Ectodermal cell (in vitro differentiated cells): ENCODE measurements around the gene RNF208.
A peak's percentile ranks its signal among the peaks of the same experiment; 100 is the strongest.

ENCODE experiments used
- H3K27ac ChIP-seq: 2 replicates; pipeline ENCODE4 v1.7.0; 2013; ENCODE audit warnings: mild to moderate bottlenecking, low read depth, low read length; ENCODE audit not compliant: insufficient read depth, poor library complexity, severe bottlenecking
- H3K27me3 ChIP-seq: 2 replicates; pipeline ENCODE4 v1.7.0; 2013; ENCODE audit warnings: mild to moderate bottlenecking, low read length; ENCODE audit not compliant: insufficient read depth, control insufficient read depth, poor library complexity, severe bottlenecking
- H3K36me3 ChIP-seq: one replicate; pipeline ENCODE4 v1.7.0; 2013; ENCODE audit warnings: low read length; ENCODE audit not compliant: control insufficient read depth, insufficient read depth
- H3K4me1 ChIP-seq: one replicate; pipeline ENCODE4 v1.7.0; 2013; ENCODE audit warnings: low read length; ENCODE audit not compliant: control insufficient read depth, insufficient read depth
- H3K4me3 ChIP-seq: 2 replicates; pipeline ENCODE4 v1.7.0; 2013; ENCODE audit warnings: low read depth, low read length, control low read depth; ENCODE audit not compliant: insufficient read depth
- H3K9me3 ChIP-seq: 2 replicates; pipeline ENCODE4 v1.7.0; 2013; ENCODE audit warnings: mild to moderate bottlenecking, low read length, moderate library complexity; ENCODE audit not compliant: control insufficient read depth
- WGBS, 2 experiments: methylation state at CpG; one replicate each; pipeline ENCODE4 v1.1.7; 2013; ENCODE audit warnings: missing lambda C conversion rate in 2 of 2; 5-methylcytosine and 5-hydroxymethylcytosine counted together

RNF208 gene

GRCh38 chr9:137206602-137207001, 15.4 kb downstream of the RNF208 start:
- Histone ChIP-seq H3K27ac (no peak overlapping the region), H3K9me3 (no peaks in the 10 kb centered on the region), H3K4me1 (peaks cover 17% of the 10 kb centered on the region), H3K36me3 (no peaks in the 10 kb centered on the region), H3K4me3 (peak overlapping the region; percentile 76), H3K27me3 (no peaks in the 10 kb centered on the region)
- WGBS, 2 experiments = 92 to 93% methylated on average over 7 of the region's 7 CpGs

GRCh38 chr9:137205126-137206069, 16.6 kb downstream of the RNF208 start, which contains the start of the genes NDOR1 and TMEM203:
Gene NDOR1 (plus strand): TSS chr9:137205700. CDS start chr9:137205778, 78 bp downstream.
Gene TMEM203 (minus strand): TSS chr9:137205648. CDS start chr9:137205414, 234 bp downstream.
- no peaks in the 10 kb centered on the region for H3K9me3 ChIP-seq
- 0 to 1% methylated on average over 98 of the region's 98 CpGs for WGBS, 2 experiments
- H3K4me3 ChIP-seq = peak within 1 kb of the TSS; percentile 76
- peak within 1 kb of the TSS; percentile 11 for H3K27ac ChIP-seq
- peaks cover 22% of the 10 kb centered on the region for H3K4me1 ChIP-seq
- H3K36me3 ChIP-seq = no peaks in the 10 kb centered on the region
- H3K27me3 ChIP-seq = no peaks in the 10 kb centered on the region

GRCh38 chr9:137204731-137205125, 17.3 kb downstream of the RNF208 start:
- WGBS, 2 experiments = 32 to 34% methylated on average over 21 of the region's 21 CpGs
- H3K36me3 ChIP-seq = no peaks in the 10 kb centered on the region
- H3K27ac ChIP-seq = no peak overlapping the region
- no peaks in the 10 kb centered on the region for H3K9me3 ChIP-seq
- H3K4me3 ChIP-seq = peak overlapping the region; percentile 76
- peaks cover 22% of the 10 kb centered on the region for H3K4me1 ChIP-seq
- H3K27me3 ChIP-seq = peaks cover 2% of the 10 kb centered on the region

GRCh38 chr9:137202966-137203365, 19.1 kb downstream of the RNF208 start:
- no peak overlapping the region for H3K4me3 ChIP-seq
- WGBS, 2 experiments = 94% methylated on average over 8 of the region's 8 CpGs
- no peak overlapping the region for H3K27ac ChIP-seq
- H3K27me3 ChIP-seq = peaks cover 12% of the 10 kb centered on the region
- H3K9me3 ChIP-seq = no peaks in the 10 kb centered on the region
- peaks cover 32% of the 10 kb centered on the region for H3K4me1 ChIP-seq
- H3K36me3 ChIP-seq = no peaks in the 10 kb centered on the region

- WGBS, 2 experiments = 24 to 25% methylated on average over 23 of the region's 23 CpGs
- H3K4me3 ChIP-seq = peak overlapping the region; percentile 67
- no peak overlapping the region for H3K27ac ChIP-seq
Measured at GRCh38 chr9:137201205-137201868, 20.7 kb downstream of the RNF208 start.

GRCh38 chr9:137200311-137201204, 21.5 kb downstream of the RNF208 start, which contains the start of gene TPRN:
Gene TPRN (minus strand): TSS chr9:137200741. CDS start chr9:137200711, 30 bp downstream.
- 0% methylated on average over 118 of the region's 118 CpGs for WGBS, 2 experiments
- no peak within 1 kb of the TSS for H3K27ac ChIP-seq
- H3K4me3 ChIP-seq = peak within 1 kb of the TSS; percentile 67
- no peaks in the 10 kb centered on the region for H3K36me3 ChIP-seq
- peaks cover 12% of the 10 kb centered on the region for H3K27me3 ChIP-seq
- no peaks in the 10 kb centered on the region for H3K9me3 ChIP-seq
- peaks cover 25% of the 10 kb centered on the region for H3K4me1 ChIP-seq

More at GRCh38 chr9:137201205-137201868, 20.7 kb downstream of the RNF208 start:
- Histone ChIP-seq H3K36me3 (no peaks in the 10 kb centered on the region), H3K27me3 (peaks cover 12% of the 10 kb centered on the region), H3K4me1 (peaks cover 27% of the 10 kb centered on the region), H3K9me3 (no peaks in the 10 kb centered on the region)

- Histone ChIP-seq H3K27me3 (peaks cover 12% of the 10 kb centered on the region), H3K9me3 (no peaks in the 10 kb centered on the region), H3K27ac (no peak overlapping the region), H3K4me3 (peak overlapping the region; percentile 30), H3K36me3 (no peaks in the 10 kb centered on the region), H3K4me1 (peaks cover 27% of the 10 kb centered on the region)
- whole genome bisulfite sequencing, 2 experiments = 20 to 23% methylated on average over 51 of the region's 51 CpGs
Measured at GRCh38 chr9:137199411-137200121, 22.5 kb downstream of the RNF208 start.

GRCh38 chr9:137198902-137199283, 23.1 kb downstream of the RNF208 start:
- Histone ChIP-seq H3K9me3 (no peaks in the 10 kb centered on the region), H3K4me3 (peak overlapping the region; percentile 30), H3K36me3 (no peaks in the 10 kb centered on the region), H3K27me3 (peaks cover 12% of the 10 kb centered on the region), H3K4me1 (peaks cover 25% of the 10 kb centered on the region), H3K27ac (no peak overlapping the region)
- 78 to 81% methylated on average over 11 of the region's 11 CpGs for WGBS, 2 experiments
